GM19025 (cell line): Measurements from ENCODE around the gene HSD17B10.
A peak's percentile ranks its signal among the peaks of the same experiment; 100 is the strongest.
"Not testable (repeated sequence)": the region's sequence is repeated elsewhere in the genome, so short reads cannot be mapped to it uniquely, and the experiment has no call there.

Source experiments
- ATAC-seq: cut with Tn5 transposase; IDR thresholded peaks from one replicate; pipeline ENCODE4 v1.9.1; 2021; ENCODE audit warnings: mild to moderate bottlenecking, low read depth, moderate library complexity; ENCODE audit not compliant: unreplicated experiment

The HSD17B10 gene

DNA sequence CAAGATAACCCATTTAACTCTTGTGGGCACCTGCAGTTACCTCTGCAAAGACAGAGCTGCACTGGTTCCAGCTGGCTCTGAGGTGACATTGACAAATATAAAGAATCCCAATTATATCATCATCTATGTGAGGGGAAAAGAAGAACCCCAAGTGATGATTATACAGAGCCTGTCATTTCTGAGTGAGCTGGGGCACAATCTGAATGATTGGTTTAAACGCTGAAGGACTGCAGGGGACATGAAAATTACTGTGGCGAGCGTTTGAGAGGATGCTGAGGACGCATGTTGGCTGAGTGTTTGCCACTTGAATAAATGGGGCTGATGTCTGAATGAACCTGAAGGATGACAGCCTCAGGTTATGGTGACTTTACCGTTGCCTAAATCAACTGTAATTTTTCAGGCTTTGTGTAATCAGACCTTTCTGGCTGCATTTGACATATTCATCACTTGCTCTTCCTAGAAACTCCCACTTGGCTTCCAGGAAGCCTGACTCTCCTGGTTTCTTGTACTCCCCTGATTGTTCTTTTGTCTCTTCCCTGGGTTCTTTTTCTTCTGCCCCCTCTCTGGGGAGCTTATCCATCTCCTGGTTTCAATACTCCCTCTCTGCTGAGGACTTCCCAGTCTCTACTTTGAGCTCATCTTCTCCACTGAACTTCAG lies 4.1 kb upstream of the HSD17B10 start:
- ATAC-seq: no peak

DNA sequence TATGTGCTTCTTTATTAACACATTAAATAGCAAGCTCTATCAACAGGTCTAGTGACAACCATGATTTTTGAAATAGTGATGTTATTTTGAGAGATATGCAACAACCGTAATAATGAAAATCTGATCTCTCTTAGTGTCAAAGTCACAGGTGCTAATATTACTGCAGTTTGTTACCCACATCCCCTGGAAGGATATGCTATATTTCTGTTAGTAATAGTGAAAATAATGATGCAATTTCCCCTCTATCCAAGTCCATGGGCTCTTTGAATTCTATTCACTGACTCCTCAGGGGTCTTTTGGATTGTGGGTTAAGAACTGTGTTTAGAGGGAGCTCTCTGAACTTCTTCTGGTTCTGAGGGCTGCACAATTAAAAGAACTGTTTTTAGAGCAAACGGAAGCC lies 3.0 kb upstream of the HSD17B10 start:
- no peak for ATAC-seq

DNA sequence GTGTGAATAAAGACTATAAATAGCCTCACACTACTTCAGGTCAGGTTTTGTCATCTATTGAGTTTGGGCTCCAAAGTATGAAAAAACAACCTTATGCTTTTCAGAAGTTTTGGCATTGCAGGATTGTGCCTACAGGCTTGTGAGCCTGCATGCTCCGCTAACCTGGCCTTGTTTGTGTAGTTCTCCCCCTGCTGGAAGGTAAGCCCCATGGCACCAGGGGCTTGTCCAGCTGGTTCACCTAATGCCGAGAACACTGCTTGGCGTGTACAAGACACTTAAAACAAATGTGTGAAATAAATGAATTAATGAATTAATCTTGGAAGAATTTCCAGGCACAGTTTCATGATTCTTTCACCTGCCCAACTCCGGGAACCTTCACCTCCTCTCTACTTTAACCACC lies 1.8 kb upstream of the HSD17B10 start:
- no peak for ATAC-seq

DNA sequence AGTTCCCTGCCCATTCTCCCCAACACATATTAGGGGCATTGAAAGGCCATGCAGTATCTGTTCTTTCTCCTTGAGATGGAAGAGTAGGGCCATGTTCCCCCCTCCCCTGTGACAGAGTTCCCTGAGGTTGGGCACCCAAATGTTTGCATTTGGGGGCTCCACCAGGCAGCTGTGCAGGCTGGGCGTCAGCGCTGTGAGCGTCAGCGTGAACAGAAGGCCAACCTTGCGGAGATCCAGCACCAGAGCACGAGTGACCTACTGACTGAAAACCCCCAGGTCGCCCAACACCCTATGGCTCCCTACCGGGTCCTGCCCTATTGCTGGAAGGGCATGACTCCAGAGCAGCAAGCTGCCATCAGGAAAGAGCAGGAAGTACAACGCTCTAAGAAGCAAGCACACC lies 3.9 kb downstream of the HSD17B10 start:
- no peak for ATAC-seq

DNA sequence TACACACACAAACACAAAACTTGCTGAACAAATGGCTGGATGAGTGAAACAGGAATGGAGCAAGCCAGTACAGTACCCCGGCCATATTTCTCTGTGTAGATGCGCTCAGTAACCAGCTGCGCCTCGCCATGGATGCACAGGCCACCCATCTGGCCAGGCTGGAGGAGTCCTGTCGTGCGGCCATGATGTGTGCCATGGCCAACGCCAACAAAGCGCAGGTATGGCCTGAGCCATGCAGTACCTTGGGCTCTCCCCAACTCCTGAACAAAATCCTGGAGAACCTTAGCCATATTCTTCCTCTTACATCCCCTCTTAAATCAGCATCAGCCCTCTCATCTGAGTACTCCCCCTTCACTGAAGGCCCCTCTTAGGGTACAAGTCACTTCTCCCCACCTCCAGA lies 4.4 kb downstream of the HSD17B10 start:
- ATAC-seq: no peak

DNA sequence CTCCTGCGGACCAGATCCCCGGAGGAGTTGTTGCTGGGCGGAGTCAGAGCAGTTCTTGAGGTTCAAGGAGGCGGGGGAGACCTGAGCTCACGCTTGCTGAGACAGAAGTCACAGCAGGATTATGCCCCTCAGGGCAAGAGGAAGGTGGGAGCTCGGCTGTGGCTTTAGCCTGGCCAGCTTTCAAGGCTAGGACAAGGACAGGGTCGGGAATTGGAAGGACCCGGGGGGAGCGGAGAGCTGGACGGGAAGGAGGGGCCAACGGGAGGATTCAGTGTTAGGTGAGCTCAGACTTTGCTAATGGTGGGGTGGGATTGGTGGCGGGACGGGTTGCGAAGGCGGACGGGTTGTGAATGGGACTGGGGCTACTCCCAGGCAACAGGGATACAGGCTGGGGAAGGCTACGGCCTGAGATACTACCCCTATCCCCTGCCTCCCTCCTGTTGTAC lies 11.3 kb downstream of the HSD17B10 start, which contains the start of gene RIBC1:
Gene RIBC1, plus strand, starts transcription at position 13 of the 446 bp plus-strand sequence. CDS start 3,404 bp downstream, outside the sequence.
- no peak for ATAC-seq

DNA sequence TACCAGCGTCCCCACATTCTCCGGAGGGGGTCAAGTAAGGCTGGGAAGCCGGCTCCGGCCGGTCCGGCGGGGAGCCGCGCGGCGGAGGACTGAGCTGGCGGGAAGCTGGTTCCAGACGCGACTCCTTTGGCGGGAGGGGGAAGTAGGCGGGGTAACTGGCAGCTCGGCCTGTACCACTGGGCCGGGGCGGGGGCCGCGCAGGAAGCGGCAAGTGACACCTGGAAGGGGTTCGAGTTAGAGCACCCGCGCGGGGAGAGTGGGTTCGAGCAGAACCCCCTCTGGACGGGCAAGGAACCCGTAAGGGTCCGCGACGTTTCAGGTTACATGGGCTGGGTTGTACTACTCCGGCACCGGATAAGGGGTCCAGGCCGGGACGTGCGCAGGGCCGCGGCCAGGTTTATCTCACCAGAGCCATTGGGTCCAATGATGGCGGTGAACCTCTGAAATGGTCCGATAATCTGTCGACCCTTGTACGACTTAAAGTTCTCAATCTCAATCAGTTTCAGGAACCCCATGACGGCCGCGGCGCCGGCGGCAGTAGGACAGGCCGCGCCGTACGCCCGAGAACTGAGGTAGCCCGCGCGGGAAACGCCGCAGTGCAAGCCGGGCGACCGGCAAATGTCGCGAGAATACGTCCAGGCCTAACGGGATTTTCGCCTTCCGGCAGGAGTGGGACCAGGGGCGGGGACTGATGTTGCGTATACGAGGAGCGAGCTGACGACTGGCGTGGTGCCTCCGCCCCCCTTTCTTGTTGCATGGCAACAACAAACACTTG lies 11.9 kb downstream of the HSD17B10 start, which contains the start of gene SMC1A:
Gene SMC1A, minus strand, starts transcription at position 569 of the 775 bp plus-strand sequence. Its CDS starts 54 bp downstream, at position 515.
- peak; percentile 90 for ATAC-seq

DNA sequence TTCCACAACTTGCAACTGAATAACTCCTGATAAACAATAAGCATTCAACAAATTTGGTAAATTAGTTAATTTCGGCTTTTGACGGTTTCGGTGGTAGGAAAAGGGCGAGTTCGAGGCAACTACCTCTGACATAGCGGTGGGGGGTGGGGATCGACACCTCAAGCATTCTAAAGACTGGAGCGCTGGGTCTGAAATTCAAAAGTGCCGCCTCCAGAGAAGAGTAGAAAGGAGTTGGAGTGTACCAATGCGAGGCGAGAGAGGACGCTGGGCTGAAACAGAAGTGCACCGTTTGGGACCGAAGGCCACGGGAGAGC lies 12.4 kb downstream of the HSD17B10 start:
- peak; percentile 4 for ATAC-seq

DNA sequence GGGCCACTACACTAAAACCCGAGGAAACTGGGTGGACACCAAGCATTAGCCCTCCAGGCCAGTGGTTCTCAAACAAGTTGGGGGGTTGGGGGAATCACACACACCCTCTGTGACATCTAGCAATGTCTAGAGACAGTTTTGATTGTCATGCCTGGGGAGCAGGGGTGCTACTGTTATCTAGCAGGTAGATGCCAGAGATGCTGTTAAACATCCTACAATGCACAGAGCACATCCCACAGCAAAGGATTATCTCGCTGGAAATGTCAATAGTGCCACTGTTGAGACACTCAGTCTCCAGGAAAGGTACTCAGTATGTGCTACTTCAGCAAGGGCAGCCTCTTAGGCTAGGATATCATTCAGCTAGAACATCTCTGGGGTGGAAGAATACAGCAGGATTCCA lies 13.0 kb downstream of the HSD17B10 start:
- no peak for ATAC-seq

DNA sequence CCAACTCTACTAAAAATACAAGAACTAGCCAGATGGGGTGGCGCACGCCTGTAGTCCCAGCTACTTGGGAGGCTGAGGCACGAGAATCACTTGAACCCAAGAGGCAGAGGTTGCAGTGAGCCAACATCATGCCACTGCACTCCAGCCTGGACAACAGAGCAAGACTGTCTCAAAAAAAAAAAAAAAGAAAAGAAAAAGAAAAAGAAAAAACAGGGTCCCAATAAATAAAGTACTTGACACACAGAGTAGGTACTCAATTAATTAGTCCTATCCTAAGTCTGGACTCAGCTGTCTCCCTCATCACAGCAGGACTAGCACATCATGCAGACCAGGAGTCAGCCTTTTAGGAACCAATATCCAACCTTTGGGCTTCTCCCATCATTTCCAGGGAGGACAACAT lies 13.8 kb downstream of the HSD17B10 start:
- ATAC-seq: not testable (repeated sequence)

DNA sequence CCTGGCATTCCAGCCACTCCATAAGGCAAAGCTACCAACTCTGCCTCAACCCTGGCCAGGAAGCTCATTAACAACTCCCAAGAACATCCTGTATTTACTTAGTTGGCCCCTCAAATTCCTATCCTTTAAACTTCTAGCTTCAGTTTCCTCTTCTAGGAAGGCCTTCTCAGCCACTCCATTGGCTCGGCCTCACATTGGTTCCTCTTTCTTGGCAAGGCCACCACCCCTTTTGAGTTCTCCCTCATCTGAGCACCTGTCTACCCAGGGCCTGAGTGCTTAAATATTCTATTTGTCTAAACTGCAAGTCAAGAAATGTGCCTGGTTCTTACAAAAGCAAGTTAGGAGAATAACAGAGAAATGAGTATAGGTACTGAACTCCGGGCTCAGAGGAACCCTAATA lies 21.7 kb downstream of the HSD17B10 start:
- no peak for ATAC-seq

DNA sequence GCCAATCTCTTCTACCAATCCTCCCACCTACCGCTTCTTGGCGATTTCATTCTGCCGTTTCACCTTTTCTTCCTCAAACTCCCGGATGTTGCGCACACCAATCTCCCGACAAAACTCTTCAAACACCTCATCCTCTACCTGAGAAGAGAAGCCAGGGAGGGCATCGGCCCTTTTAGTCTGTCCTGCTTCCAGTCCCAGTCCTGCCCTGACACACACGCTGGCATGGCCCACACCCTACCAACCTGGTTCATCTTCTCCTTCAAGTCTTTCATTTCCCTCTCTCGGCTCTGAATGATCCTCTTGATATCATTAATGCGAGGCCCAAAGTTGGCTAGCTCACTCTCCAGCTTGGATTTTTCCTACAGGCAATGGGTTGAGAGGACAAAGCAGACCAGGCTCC lies 30.6 kb downstream of the HSD17B10 start:
- ATAC-seq: no peak

DNA sequence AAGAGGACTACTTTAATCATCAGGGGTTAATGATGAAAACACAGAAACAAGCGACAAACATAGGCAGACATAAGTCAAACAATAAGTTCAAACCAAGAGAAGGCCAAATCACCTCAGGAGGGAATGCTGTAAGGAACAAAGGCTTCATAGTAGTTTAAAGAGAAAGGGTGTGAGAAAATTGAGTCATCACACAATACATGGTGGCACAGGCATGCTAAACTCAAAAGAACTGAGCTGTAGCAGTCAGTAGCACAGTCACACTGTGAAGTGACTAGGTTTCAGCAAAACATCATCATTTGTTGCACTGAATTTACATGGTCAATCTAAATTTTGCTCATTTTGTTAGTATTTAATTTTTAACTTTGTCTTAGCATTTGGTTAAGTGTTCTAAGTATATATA lies 36.0 kb downstream of the HSD17B10 start:
- ATAC-seq: no peak

DNA sequence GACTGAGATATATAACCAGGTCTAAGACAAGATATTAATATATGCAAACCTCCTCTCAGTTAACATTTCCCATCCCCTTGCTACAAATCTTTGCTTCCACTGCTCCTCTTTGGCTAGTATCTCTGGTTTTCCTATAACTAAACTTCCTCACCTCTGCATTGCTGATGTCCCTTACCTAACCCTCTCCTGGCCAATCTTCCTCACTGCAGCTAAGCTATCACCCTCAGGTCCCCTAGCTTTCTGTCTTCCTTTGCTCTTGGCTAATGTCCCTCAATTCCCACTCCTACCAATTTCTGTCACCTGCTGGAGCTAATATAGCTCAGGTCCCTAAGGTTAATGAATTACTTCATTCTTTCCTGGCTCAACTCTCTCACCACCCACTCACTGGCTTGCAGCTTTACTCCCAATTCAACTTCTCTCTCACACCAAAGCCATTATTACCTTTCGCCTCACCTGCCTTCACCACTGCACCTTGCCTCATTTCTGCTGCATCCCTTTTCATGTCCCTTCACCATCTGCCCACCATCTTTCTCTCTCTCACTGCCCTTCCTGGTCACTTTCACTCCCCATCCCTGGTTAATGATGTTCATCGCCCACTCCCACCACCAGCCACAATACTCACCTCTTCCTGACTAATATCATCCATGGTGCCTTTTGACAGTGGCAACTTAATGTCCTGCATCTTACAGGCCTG lies 38.4 kb downstream of the HSD17B10 start:
- no peak for ATAC-seq

DNA sequence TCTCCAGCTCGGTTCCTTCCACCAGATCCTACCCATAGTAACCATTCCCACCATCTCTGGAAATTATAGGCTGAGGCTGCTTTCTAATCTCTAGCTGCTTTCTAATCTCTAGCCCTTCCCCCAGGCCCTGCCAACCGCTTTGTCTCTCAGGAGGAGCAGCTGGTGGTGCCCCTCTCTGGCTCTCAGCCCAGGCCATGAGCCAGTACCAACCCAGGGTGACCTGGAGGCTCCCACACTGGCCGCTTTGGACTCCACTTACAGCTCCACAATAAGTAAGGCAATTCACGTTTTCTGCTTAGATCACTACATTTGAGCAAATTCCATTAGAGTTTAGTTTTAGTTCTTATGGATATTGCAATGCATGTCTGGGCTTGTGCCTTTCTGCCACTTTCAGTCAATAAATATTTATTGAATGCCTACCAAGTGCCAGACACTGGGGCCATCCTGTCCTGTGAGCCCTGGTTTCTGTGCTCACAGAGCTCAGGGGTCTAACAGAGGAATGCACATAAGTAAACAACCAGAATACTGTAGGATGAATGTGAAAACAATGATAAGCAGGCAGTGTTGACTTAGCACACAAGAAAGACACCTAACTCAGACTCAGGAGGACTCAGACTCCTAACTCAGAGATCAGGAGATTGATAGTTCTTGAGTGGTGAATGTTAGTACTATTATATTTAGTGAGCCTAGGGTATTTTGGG lies 50.6 kb downstream of the HSD17B10 start:
- ATAC-seq: no peak
